ENCODE measurements around the gene TRABD. TPM values are rescaled to one million over a fixed set of nuclear protein-coding genes. Genes with fewer than 3 reads are reported as not detected.

Gene TRABD
- total RNA-seq, 2 experiments from 2014 or later, result 126 to 128 TPM

- POLR2A ChIA-PET, result no interaction called here
- TF ChIP-seq EZH2phosphoT487 (IDR thresholded peaks at IDR 0.05; ENCODE audit: borderline replicate concordance, low read depth, low read length), result no peak
- no peak for TF ChIP-seq CTCF (conservative IDR thresholded peaks at IDR 0.05; ENCODE audit: low read length)
- no peak overlapping the region for H3K4me3 ChIP-seq (ENCODE audit: low read depth, low read length, poor library complexity, severe bottlenecking)
- intact Hi-C loops (cut with micrococcal nuclease; ENCODE audit: unreplicated experiment), result no loop called here
- no peaks in the 10 kb centered on the region for H3K9me3 ChIP-seq (ENCODE audit: low read length)
- no peaks in the 10 kb centered on the region for H3K79me2 ChIP-seq (ENCODE audit: insufficient read depth, low read depth, low read length)
- no peaks in the 10 kb centered on the region for H3K4me1 ChIP-seq (ENCODE audit: insufficient read depth, low read length, poor library complexity, severe bottlenecking)
- H3K9me2 ChIP-seq (ENCODE audit: insufficient read depth, low read length), result no peaks in the 10 kb centered on the region
- H3K36me3 ChIP-seq (ENCODE audit: insufficient read depth, low read length), result no peaks in the 10 kb centered on the region
- H2AFZ ChIP-seq (ENCODE audit: low read length), result no peak overlapping the region
- BruUV-seq (replicated peaks), result no TSS peak
- no peak overlapping the region for H3K4me2 ChIP-seq (ENCODE audit: low read length)
- no peaks in the 10 kb centered on the region for H4K20me1 ChIP-seq (ENCODE audit: insufficient read depth, low read length)
- CTCF ChIA-PET (ENCODE audit: unreplicated experiment), result no interaction called here
- H3K27ac ChIP-seq (ENCODE audit: low read depth, low read length, poor library complexity, severe bottlenecking), result no peak overlapping the region
- no peak for DNase-seq (ENCODE audit: low spot score)
These were observed 32.5 kb upstream of the TRABD start for GRCh38 chr22:50153056-50153755.

GRCh38 chr22:50153756-50154140 lies 32.0 kb upstream of the TRABD start:
- Histone ChIP-seq H4K20me1 (ENCODE audit: insufficient read depth, low read length) (no peaks in the 10 kb centered on the region), H3K36me3 (ENCODE audit: insufficient read depth, low read length) (no peaks in the 10 kb centered on the region), H3K79me2 (ENCODE audit: insufficient read depth, low read depth, low read length) (no peaks in the 10 kb centered on the region), H2AFZ (ENCODE audit: low read length) (no peak overlapping the region), H3K9me3 (ENCODE audit: low read length) (no peaks in the 10 kb centered on the region), H3K27ac (ENCODE audit: low read depth, low read length, poor library complexity, severe bottlenecking) (no peak overlapping the region), H3K4me3 (ENCODE audit: low read depth, low read length, poor library complexity, severe bottlenecking) (no peak overlapping the region), H3K9me2 (ENCODE audit: insufficient read depth, low read length) (no peaks in the 10 kb centered on the region), H3K4me2 (ENCODE audit: low read length) (no peak overlapping the region), H3K4me1 (ENCODE audit: insufficient read depth, low read length, poor library complexity, severe bottlenecking) (no peaks in the 10 kb centered on the region)
- DNase-seq (ENCODE audit: low spot score), result no peak
- intact Hi-C loops (cut with micrococcal nuclease; ENCODE audit: unreplicated experiment), result no loop called here
- ChIA-PET CTCF (ENCODE audit: unreplicated experiment) (no interaction called here), POLR2A (no interaction called here)
- no TSS peak for BruUV-seq (replicated peaks)
- no peak for TF ChIP-seq EZH2phosphoT487 (IDR thresholded peaks at IDR 0.05; ENCODE audit: borderline replicate concordance, low read depth, low read length)
- TF ChIP-seq CTCF (conservative IDR thresholded peaks at IDR 0.05; ENCODE audit: low read length), result no peak

GRCh38 chr22:50157709-50158375 lies 27.9 kb upstream of the TRABD start:
- Histone ChIP-seq H3K9me3 (ENCODE audit: low read length) (no peaks in the 10 kb centered on the region), H3K79me2 (ENCODE audit: insufficient read depth, low read depth, low read length) (no peaks in the 10 kb centered on the region), H3K4me3 (ENCODE audit: low read depth, low read length, poor library complexity, severe bottlenecking) (no peak overlapping the region), H3K27ac (ENCODE audit: low read depth, low read length, poor library complexity, severe bottlenecking) (no peak overlapping the region), H2AFZ (ENCODE audit: low read length) (no peak overlapping the region), H3K9me2 (ENCODE audit: insufficient read depth, low read length) (no peaks in the 10 kb centered on the region), H3K36me3 (ENCODE audit: insufficient read depth, low read length) (no peaks in the 10 kb centered on the region), H3K4me1 (ENCODE audit: insufficient read depth, low read length, poor library complexity, severe bottlenecking) (no peaks in the 10 kb centered on the region), H4K20me1 (ENCODE audit: insufficient read depth, low read length) (no peaks in the 10 kb centered on the region), H3K4me2 (ENCODE audit: low read length) (no peak overlapping the region)
- ChIA-PET CTCF (ENCODE audit: unreplicated experiment) (no interaction called here), POLR2A (no interaction called here)
- TF ChIP-seq EZH2phosphoT487 (IDR thresholded peaks at IDR 0.05; ENCODE audit: borderline replicate concordance, low read depth, low read length), result no peak
- TF ChIP-seq CTCF (conservative IDR thresholded peaks at IDR 0.05; ENCODE audit: low read length), result no peak
- no TSS peak for BruUV-seq (replicated peaks)
- no peak for DNase-seq (ENCODE audit: low spot score)
- intact Hi-C loops (cut with micrococcal nuclease; ENCODE audit: unreplicated experiment), result no loop called here

Data from OCI-LY7 (cell line).